Panc1 (cell line): ENCODE results near the gene PLA2G2E. TPM values are rescaled to one million over a fixed set of nuclear protein-coding genes. Genes with fewer than 3 reads are reported as not detected.

ENCODE experiments used
- ATAC-seq: fragments of 200-7000 bp; cut with Tn5 transposase; 2 replicates; pipeline ENCODE4 v1.9.1; 2020; ENCODE audit warnings: mild to moderate bottlenecking, moderate library complexity
- BruUV-seq: library from RNA; stranded (reverse); fragments of 400-500 nt; replicated peaks from 2 replicates; lab custom pipeline; 2021; lab: Mats Ljungman, UMichigan
- CTCF ChIA-PET: fragments of 300-600 bp; sonication (Branson Sonifier 250); formaldehyde crosslinking; loops from one replicate; lab custom pipeline; 2022; ENCODE audit warnings: antibody characterized with exemption; lab: Charles Lee
- POLR2A ChIA-PET: fragments of 300-600 bp; sonication (Branson Sonifier 250); formaldehyde crosslinking; loops from one replicate; lab custom pipeline; 2022; ENCODE audit warnings: antibody characterized with exemption; lab: Charles Lee
- DNase-seq: peaks from one replicate; pipeline ENCODE4 v3.0.0-alpha.2; 2010; ENCODE audit warnings: low read depth, low spot score
- H3K27ac ChIP-seq: 2 replicates; pipeline ENCODE4 v1.5.1; 2011; ENCODE audit warnings: mild to moderate bottlenecking, low read length, inconsistent platforms
- H3K27me3 ChIP-seq: fragments of 200-500 bp; sonication (Bioruptor generic); 2 replicates; pipeline ENCODE4 v1.6.0; 2014; ENCODE audit warnings: low read length, inconsistent platforms; ENCODE audit not compliant: control insufficient read depth, insufficient read depth
- H3K36me3 ChIP-seq: fragments of 200-500 bp; sonication (Bioruptor generic); 2 replicates; pipeline ENCODE4 v1.5.1; 2014; ENCODE audit warnings: inconsistent platforms, mild to moderate bottlenecking, low read length, moderate library complexity; ENCODE audit not compliant: control insufficient read depth, insufficient read depth
- H3K4me1 ChIP-seq: 2 replicates; pipeline ENCODE4 v1.5.1; 2011; ENCODE audit warnings: inconsistent platforms, mild to moderate bottlenecking, low read length, moderate library complexity; ENCODE audit not compliant: control insufficient read depth, insufficient read depth
- H3K4me3 ChIP-seq, 2 experiments: 2 replicates each; pipeline ENCODE4 v1.5.1; 2011 to 2012; ENCODE audit warnings: low read depth in 2 of 2, low read length in 2 of 2, mild to moderate bottlenecking in 2 of 2, inconsistent platforms in 1 of 2, moderate library complexity in 1 of 2
- H3K9me3 ChIP-seq: fragments of 200-500 bp; sonication (Bioruptor generic); 2 replicates; pipeline ENCODE4 v1.5.1; 2014; ENCODE audit warnings: low read depth, mild to moderate bottlenecking, inconsistent platforms, low read length, moderate library complexity; ENCODE audit not compliant: control insufficient read depth, insufficient read depth
- CTCF ChIP-seq: fragments of 450-650 bp; IDR thresholded peaks from 2 replicates; pipeline ENCODE4 v1.5.1; 2017; ENCODE audit warnings: mild to moderate bottlenecking
- POLR2AphosphoS5 ChIP-seq: IDR thresholded peaks from 2 replicates; pipeline ENCODE4 v1.6.1; 2012; ENCODE audit warnings: mild to moderate bottlenecking, low read depth, low read length, moderate library complexity
- REST ChIP-seq, 2 experiments: IDR thresholded peaks; 2 replicates each; pipeline ENCODE4 v1.6.1; 2011 to 2012; ENCODE audit warnings: low read depth in 2 of 2, control low read depth in 1 of 2, low read length in 1 of 2, mild to moderate bottlenecking in 1 of 2, moderate library complexity in 1 of 2; ENCODE audit not compliant: insufficient read depth in 1 of 2
- SIN3A ChIP-seq: IDR thresholded peaks from 2 replicates; pipeline ENCODE4 v1.6.1; 2012; ENCODE audit warnings: low read depth, mild to moderate bottlenecking, low read length, moderate library complexity, borderline replicate concordance; ENCODE audit not compliant: insufficient read depth
- TCF7L2 ChIP-seq: IDR thresholded peaks from 2 replicates; pipeline ENCODE4 v1.6.1; 2011; ENCODE audit warnings: mild to moderate bottlenecking, low read depth, low read length, inconsistent platforms
- in situ Hi-C: cut with HindIII; loops from 2 replicates; pipeline ENCODE4 v1.10.0; 2016; ENCODE audit warnings: low sequenced_read_pairs, low pct_unique_long_range_greater_than_20kb
- intact Hi-C: fragments of 100-400 bp; cut with micrococcal nuclease; formaldehyde crosslinking; loops from one replicate; pipeline ENCODE4 v1.10.0; 2022; ENCODE audit not compliant: unreplicated experiment
- total RNA-seq: library from RNA; stranded (reverse); gene quantifications from one replicate; pipeline ENCODE4 v1.2.1, GENCODE V29; 2021; ENCODE audit not compliant: unreplicated experiment

PLA2G2E gene
- total RNA-seq, 1 experiment from 2014 or later: not detected

GRCh38 chr1:19894218-19894617, 29.2 kb downstream of the PLA2G2E start:
- Histone ChIP-seq H3K27ac (no peak overlapping the region), H3K36me3 (peaks cover 17% of the 10 kb centered on the region; the same call in 1 of the 2 replicates), H3K4me1 (peaks cover 7% of the 10 kb centered on the region; the same call in 1 of the 2 replicates), H3K9me3 (no peaks in the 10 kb centered on the region), H3K4me3 (no peak overlapping the region), H3K27me3 (no peaks in the 10 kb centered on the region)
- POLR2A ChIA-PET: no interaction called here
- BruUV-seq: no TSS peak
- intact Hi-C loops (no loop called here), in situ Hi-C loops (no loop called here)
- TF ChIP-seq CTCF: no peak
- no peak for TF ChIP-seq TCF7L2
- no peak for TF ChIP-seq REST (IDR thresholded peaks at IDR 0.05; ENCODE audit: insufficient read depth in 1 of 2, low read depth in 2 of 2, low read length in 1 of 2)
- TF ChIP-seq POLR2AphosphoS5: no peak
- ATAC-seq (no peak), DNase-seq (no peak)
- CTCF ChIA-PET: no interaction called here

- in situ Hi-C loops: no loop called here
- POLR2A ChIA-PET: no interaction called here
Observed at GRCh38 chr1:19893687-19894086, 29.7 kb downstream of the PLA2G2E start.

More at GRCh38 chr1:19893687-19894086, 29.7 kb downstream of the PLA2G2E start:
- Histone ChIP-seq H3K27me3 (no peaks in the 10 kb centered on the region), H3K4me1 (peaks cover 7% of the 10 kb centered on the region; the same call in 1 of the 2 replicates), H3K9me3 (no peaks in the 10 kb centered on the region), H3K27ac (no peak overlapping the region), H3K36me3 (peaks cover 17% of the 10 kb centered on the region; the same call in 1 of the 2 replicates), H3K4me3 (no peak overlapping the region)
- DNase-seq: no peak
- no peak for ATAC-seq
- no peak for TF ChIP-seq TCF7L2
- no peak for TF ChIP-seq CTCF
- TF ChIP-seq REST (IDR thresholded peaks at IDR 0.05; ENCODE audit: insufficient read depth in 1 of 2, low read depth in 2 of 2, low read length in 1 of 2): no peak
- TF ChIP-seq POLR2AphosphoS5: no peak
- no peak for TF ChIP-seq SIN3A
- intact Hi-C loops: no loop called here
- CTCF ChIA-PET: interaction anchor here (0.6 kb wide), 1 partner anchor 231 kb away, joined by 4 read pairs; no protein-coding TSS in a partner anchor
- no TSS peak for BruUV-seq
